HUES6 (cell line): Measurements from ENCODE around the gene ARL15.

ENCODE experiments used
- H3K27ac ChIP-seq: 2 replicates; pipeline ENCODE4 v1.7.0; 2013; ENCODE audit warnings: low read depth, mild to moderate bottlenecking, low read length, inconsistent platforms
- H3K27me3 ChIP-seq: 2 replicates; pipeline ENCODE4 v1.6.1; 2013; ENCODE audit warnings: low read length; ENCODE audit not compliant: control insufficient read depth, insufficient read depth
- H3K36me3 ChIP-seq: 2 replicates; pipeline ENCODE4 v1.6.1; 2013; ENCODE audit warnings: low read length; ENCODE audit not compliant: control insufficient read depth, insufficient read depth
- H3K4me1 ChIP-seq: 2 replicates; pipeline ENCODE4 v1.6.1; 2013; ENCODE audit warnings: low read length; ENCODE audit not compliant: control insufficient read depth, insufficient read depth
- H3K4me3 ChIP-seq: 2 replicates; pipeline ENCODE4 v1.5.1; 2013; ENCODE audit warnings: low read depth, low read length
- H3K9ac ChIP-seq: one replicate; pipeline ENCODE4 v1.6.1; 2013; ENCODE audit warnings: mild to moderate bottlenecking, low read length
- H3K9me3 ChIP-seq: 2 replicates; pipeline ENCODE4 v1.6.1; 2013; ENCODE audit warnings: low read depth, low read length; ENCODE audit not compliant: control insufficient read depth, insufficient read depth

Gene ARL15

GRCh38 chr5:54007827-54008777 is 302.3 kb downstream of the ARL15 start:
- no peak overlapping the region for H3K4me3 ChIP-seq
- H3K9ac ChIP-seq = no peak overlapping the region
- H3K4me1 ChIP-seq = peaks cover 31% of the 10 kb centered on the region
- 0 out of 2 replicates have a peak, but pooled peaks cover under 1% of the 10 kb centered on the region for H3K9me3 ChIP-seq
- H3K27ac ChIP-seq = peak overlapping the region; percentile 91; the same call in 1 of the 2 replicates
- no peaks in the 10 kb centered on the region for H3K27me3 ChIP-seq
- H3K36me3 ChIP-seq = no peaks in the 10 kb centered on the region

DNA sequence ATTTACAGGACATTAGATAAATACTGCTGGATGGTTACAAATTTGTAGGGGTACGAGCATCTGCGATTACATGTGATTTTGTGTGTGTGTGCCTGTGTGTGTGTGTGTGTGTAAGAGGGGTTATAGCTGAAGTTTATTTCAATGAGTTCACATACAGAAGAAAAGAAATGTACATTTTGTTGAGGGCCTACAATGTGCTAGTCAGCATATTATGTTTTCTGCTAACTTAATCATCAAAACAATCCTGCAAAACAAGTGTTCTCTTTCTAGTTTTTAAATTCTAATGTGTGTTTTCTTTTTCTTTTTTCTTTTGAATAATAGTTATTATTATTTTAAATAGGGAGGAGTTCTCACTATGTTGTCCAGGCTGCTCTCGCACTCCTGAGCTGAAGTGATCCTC is 305.7 kb downstream of the ARL15 start:
- no peaks in the 10 kb centered on the region for H3K27me3 ChIP-seq
- H3K4me3 ChIP-seq = no peak overlapping the region
- H3K27ac ChIP-seq = no peak overlapping the region
- H3K9ac ChIP-seq = no peak overlapping the region
- H3K36me3 ChIP-seq = no peaks in the 10 kb centered on the region
- no peaks in the 10 kb centered on the region for H3K9me3 ChIP-seq
- H3K4me1 ChIP-seq = peaks cover 23% of the 10 kb centered on the region

GRCh38 chr5:54002779-54003178 is 307.6 kb downstream of the ARL15 start:
- Histone ChIP-seq H3K27ac (no peak overlapping the region), H3K9ac (no peak overlapping the region), H3K4me3 (no peak overlapping the region), H3K4me1 (peaks cover 16% of the 10 kb centered on the region), H3K36me3 (no peaks in the 10 kb centered on the region), H3K9me3 (no peaks in the 10 kb centered on the region), H3K27me3 (no peaks in the 10 kb centered on the region)

- Histone ChIP-seq H3K27ac (no peak overlapping the region), H3K36me3 (no peaks in the 10 kb centered on the region), H3K4me1 (peaks cover 19% of the 10 kb centered on the region), H3K4me3 (no peak overlapping the region), H3K9ac (no peak overlapping the region), H3K27me3 (no peaks in the 10 kb centered on the region), H3K9me3 (no peaks in the 10 kb centered on the region)
Measured at GRCh38 chr5:54001976-54002775, 308.2 kb downstream of the ARL15 start.

DNA sequence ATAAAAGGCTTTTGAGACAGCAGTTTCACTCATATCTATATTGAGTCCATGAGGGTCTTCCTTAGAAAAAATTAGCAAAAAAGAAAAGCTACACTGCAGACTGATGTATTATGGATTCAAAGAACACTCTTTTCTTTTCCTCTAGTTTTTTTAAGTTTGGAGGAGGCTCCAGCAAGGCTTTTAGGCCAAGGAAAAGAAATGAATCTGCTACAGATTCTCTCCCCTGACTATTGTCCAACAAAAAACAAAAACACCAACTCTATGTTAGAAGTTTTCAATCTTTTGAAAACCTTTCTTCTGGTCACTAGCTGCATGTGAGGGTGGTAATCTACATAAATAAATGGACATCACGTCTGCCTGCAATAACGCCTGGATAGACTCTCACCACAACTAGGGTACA is 310.4 kb downstream of the ARL15 start:
- no peaks in the 10 kb centered on the region for H3K27me3 ChIP-seq
- peaks cover 30% of the 10 kb centered on the region for H3K4me1 ChIP-seq
- no peak overlapping the region for H3K4me3 ChIP-seq
- no peak overlapping the region for H3K27ac ChIP-seq
- H3K36me3 ChIP-seq = no peaks in the 10 kb centered on the region
- H3K9ac ChIP-seq = no peak overlapping the region
- no peaks in the 10 kb centered on the region for H3K9me3 ChIP-seq

- Histone ChIP-seq H3K27me3 (no peaks in the 10 kb centered on the region), H3K9me3 (no peaks in the 10 kb centered on the region), H3K36me3 (no peaks in the 10 kb centered on the region), H3K9ac (no peak overlapping the region), H3K27ac (peak overlapping the region; percentile 46), H3K4me1 (peaks cover 34% of the 10 kb centered on the region), H3K4me3 (no peak overlapping the region)
Measured at GRCh38 chr5:53997736-53998627, 312.4 kb downstream of the ARL15 start.

DNA sequence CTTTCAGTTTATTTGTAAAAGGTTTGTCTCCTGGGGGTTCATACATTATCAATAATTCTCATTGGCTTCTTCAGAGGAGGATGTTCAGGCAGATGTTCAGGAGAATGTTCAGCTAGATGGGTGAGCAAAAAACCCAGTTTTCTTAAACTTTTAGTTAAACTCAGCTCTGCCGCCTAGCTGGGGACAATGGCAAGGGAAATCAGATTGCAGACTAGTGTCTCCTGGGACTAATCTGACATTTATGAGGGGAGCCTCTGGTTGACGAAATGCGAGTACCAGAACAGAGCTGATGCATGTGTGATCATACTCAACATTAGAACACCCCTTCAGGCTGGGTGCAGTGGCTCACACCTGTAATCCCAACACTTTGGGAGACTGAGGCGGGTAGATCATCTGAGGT is 314.4 kb downstream of the ARL15 start:
- Histone ChIP-seq H3K36me3 (no peaks in the 10 kb centered on the region), H3K4me1 (peaks cover 34% of the 10 kb centered on the region), H3K27me3 (no peaks in the 10 kb centered on the region)

GRCh38 chr5:53994148-53994547 is 316.2 kb downstream of the ARL15 start:
- no peaks in the 10 kb centered on the region for H3K27me3 ChIP-seq
- H3K36me3 ChIP-seq = no peaks in the 10 kb centered on the region
- H3K4me3 ChIP-seq = no peak overlapping the region
- H3K4me1 ChIP-seq = peaks cover 41% of the 10 kb centered on the region
- H3K9ac ChIP-seq = no peak overlapping the region
- peak overlapping the region; percentile 26; the same call in 1 of the 2 replicates for H3K27ac ChIP-seq
- no peaks in the 10 kb centered on the region for H3K9me3 ChIP-seq

More for the DNA sequence above, 314.4 kb downstream of the ARL15 start:
- no peak overlapping the region for H3K4me3 ChIP-seq
- H3K9me3 ChIP-seq = no peaks in the 10 kb centered on the region
- no peak overlapping the region for H3K9ac ChIP-seq
- H3K27ac ChIP-seq = no peak overlapping the region

GRCh38 chr5:53991942-53992341 is 318.4 kb downstream of the ARL15 start:
- no peaks in the 10 kb centered on the region for H3K27me3 ChIP-seq
- H3K4me3 ChIP-seq = no peak overlapping the region
- no peaks in the 10 kb centered on the region for H3K36me3 ChIP-seq
- no peak overlapping the region for H3K9ac ChIP-seq
- no peaks in the 10 kb centered on the region for H3K9me3 ChIP-seq
- H3K4me1 ChIP-seq = peaks cover 20% of the 10 kb centered on the region
- no peak overlapping the region for H3K27ac ChIP-seq

- H3K9me3 ChIP-seq = no peaks in the 10 kb centered on the region
- no peak overlapping the region for H3K9ac ChIP-seq
Measured at GRCh38 chr5:53987101-53987500, 323.3 kb downstream of the ARL15 start.

More at GRCh38 chr5:53987101-53987500, 323.3 kb downstream of the ARL15 start:
- H3K27me3 ChIP-seq = no peaks in the 10 kb centered on the region
- no peak overlapping the region for H3K27ac ChIP-seq
- H3K4me3 ChIP-seq = no peak overlapping the region
- peaks cover 15% of the 10 kb centered on the region for H3K4me1 ChIP-seq
- no peaks in the 10 kb centered on the region for H3K36me3 ChIP-seq
